Measurements from ENCODE around the gene HMGXB3.

HMGXB3 gene

GRCh38 chr5:150062216-150062922, 61.8 kb downstream of the HMGXB3 start:
- H3K9ac ChIP-seq (ENCODE audit: low read length), result no peak overlapping the region
- H3K9me3 ChIP-seq (replicated peaks; ENCODE audit: insufficient read depth, low read length), result no peaks in the 10 kb centered on the region
- no peak overlapping the region for H3K4me3 ChIP-seq (ENCODE audit: low read length)
- TF ChIP-seq EZH2 (optimal IDR thresholded peaks at IDR 0.05; ENCODE audit: low read depth, low read length) (no peak), EZH2phosphoT487 (IDR thresholded peaks at IDR 0.05; ENCODE audit: low read length) (no peak)
- TF ChIP-seq, protein P1, sequence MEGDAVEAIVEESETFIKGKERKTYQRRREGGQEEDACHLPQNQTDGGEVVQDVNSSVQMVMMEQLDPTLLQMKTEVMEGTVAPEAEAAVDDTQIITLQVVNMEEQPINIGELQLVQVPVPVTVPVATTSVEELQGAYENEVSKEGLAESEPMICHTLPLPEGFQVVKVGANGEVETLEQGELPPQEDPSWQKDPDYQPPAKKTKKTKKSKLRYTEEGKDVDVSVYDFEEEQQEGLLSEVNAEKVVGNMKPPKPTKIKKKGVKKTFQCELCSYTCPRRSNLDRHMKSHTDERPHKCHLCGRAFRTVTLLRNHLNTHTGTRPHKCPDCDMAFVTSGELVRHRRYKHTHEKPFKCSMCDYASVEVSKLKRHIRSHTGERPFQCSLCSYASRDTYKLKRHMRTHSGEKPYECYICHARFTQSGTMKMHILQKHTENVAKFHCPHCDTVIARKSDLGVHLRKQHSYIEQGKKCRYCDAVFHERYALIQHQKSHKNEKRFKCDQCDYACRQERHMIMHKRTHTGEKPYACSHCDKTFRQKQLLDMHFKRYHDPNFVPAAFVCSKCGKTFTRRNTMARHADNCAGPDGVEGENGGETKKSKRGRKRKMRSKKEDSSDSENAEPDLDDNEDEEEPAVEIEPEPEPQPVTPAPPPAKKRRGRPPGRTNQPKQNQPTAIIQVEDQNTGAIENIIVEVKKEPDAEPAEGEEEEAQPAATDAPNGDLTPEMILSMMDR (IDR thresholded peaks at IDR 0.05; ENCODE audit: low read length), result no peak
- no peak overlapping the region for H2AFZ ChIP-seq (ENCODE audit: low read length)
- no peak overlapping the region for H3K4me2 ChIP-seq (ENCODE audit: low read depth, low read length)
- no peaks in the 10 kb centered on the region for H3F3A ChIP-seq (ENCODE audit: insufficient read depth, low read length)
- H3K27ac ChIP-seq (ENCODE audit: low read length), result no peak overlapping the region
- H3K27me3 ChIP-seq (replicated peaks; ENCODE audit: insufficient read depth, low read length), result no peaks in the 10 kb centered on the region; the same call in 1 of the 2 replicates
- no peaks in the 10 kb centered on the region for H3K79me2 ChIP-seq (ENCODE audit: low read length)
- DNase-seq, result no peak
- peaks cover 3% of the 10 kb centered on the region; the same call in 1 of the 2 replicates for H3K4me1 ChIP-seq (ENCODE audit: low read length)
- H3K36me3 ChIP-seq (replicated peaks; ENCODE audit: insufficient read depth, low read length), result no peaks in the 10 kb centered on the region
- H3K9me2 ChIP-seq (replicated peaks; ENCODE audit: insufficient read depth, low read length), result no peaks in the 10 kb centered on the region
- H4K20me1 ChIP-seq (ENCODE audit: insufficient read depth, low read length), result no peaks in the 10 kb centered on the region

DNA sequence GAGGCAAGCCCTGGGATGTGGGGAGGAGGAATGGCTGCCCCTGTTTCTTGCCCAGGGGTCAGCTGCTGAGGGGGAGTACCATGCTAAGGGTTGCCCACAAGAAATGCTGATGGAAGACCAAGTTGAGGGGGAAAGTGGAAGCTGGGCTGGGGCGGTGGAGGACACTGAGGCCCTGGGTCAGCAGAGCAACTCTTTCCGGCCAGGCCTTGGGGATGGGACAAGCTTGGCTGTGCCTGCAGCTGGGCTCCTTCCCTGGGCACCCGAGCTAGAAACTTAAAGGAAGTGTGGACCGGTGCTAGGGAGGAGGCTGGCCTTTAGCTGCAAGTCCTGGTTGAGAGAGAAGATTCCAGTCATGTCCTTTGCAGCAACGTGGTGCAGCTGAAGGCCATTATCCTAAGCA, 63.1 kb downstream of the HMGXB3 start:
- DNase-seq, result no peak
- Histone ChIP-seq H3K4me1 (ENCODE audit: low read length) (peaks cover 3% of the 10 kb centered on the region; the same call in 1 of the 2 replicates), H3K36me3 (replicated peaks; ENCODE audit: insufficient read depth, low read length) (no peaks in the 10 kb centered on the region), H3K27ac (ENCODE audit: low read length) (no peak overlapping the region), H3K4me2 (ENCODE audit: low read depth, low read length) (no peak overlapping the region), H4K20me1 (ENCODE audit: insufficient read depth, low read length) (no peaks in the 10 kb centered on the region), H3K9ac (ENCODE audit: low read length) (no peak overlapping the region), H3K9me3 (replicated peaks; ENCODE audit: insufficient read depth, low read length) (no peaks in the 10 kb centered on the region), H3K4me3 (ENCODE audit: low read length) (no peak overlapping the region), H2AFZ (ENCODE audit: low read length) (no peak overlapping the region), H3K27me3 (replicated peaks; ENCODE audit: insufficient read depth, low read length) (no peaks in the 10 kb centered on the region; the same call in 1 of the 2 replicates), H3F3A (ENCODE audit: insufficient read depth, low read length) (no peaks in the 10 kb centered on the region), H3K79me2 (ENCODE audit: low read length) (no peaks in the 10 kb centered on the region), H3K9me2 (replicated peaks; ENCODE audit: insufficient read depth, low read length) (no peaks in the 10 kb centered on the region)
- TF ChIP-seq EZH2phosphoT487 (IDR thresholded peaks at IDR 0.05; ENCODE audit: low read length), result no peak
- TF ChIP-seq, protein P1 (IDR thresholded peaks at IDR 0.05; ENCODE audit: low read length), result no peak
- TF ChIP-seq EZH2 (optimal IDR thresholded peaks at IDR 0.05; ENCODE audit: low read depth, low read length), result no peak

- Histone ChIP-seq H4K20me1 (ENCODE audit: insufficient read depth, low read length) (no peaks in the 10 kb centered on the region), H3K4me3 (ENCODE audit: low read length) (no peak overlapping the region), H3K9me2 (replicated peaks; ENCODE audit: insufficient read depth, low read length) (no peaks in the 10 kb centered on the region), H2AFZ (ENCODE audit: low read length) (no peak overlapping the region), H3K36me3 (replicated peaks; ENCODE audit: insufficient read depth, low read length) (no peaks in the 10 kb centered on the region), H3K4me2 (ENCODE audit: low read depth, low read length) (no peak overlapping the region), H3K79me2 (ENCODE audit: low read length) (no peaks in the 10 kb centered on the region), H3K27ac (ENCODE audit: low read length) (no peak overlapping the region), H3F3A (ENCODE audit: insufficient read depth, low read length) (no peaks in the 10 kb centered on the region), H3K27me3 (replicated peaks; ENCODE audit: insufficient read depth, low read length) (no peaks in the 10 kb centered on the region; the same call in 1 of the 2 replicates), H3K9me3 (replicated peaks; ENCODE audit: insufficient read depth, low read length) (no peaks in the 10 kb centered on the region), H3K4me1 (ENCODE audit: low read length) (peaks cover 3% of the 10 kb centered on the region; the same call in 1 of the 2 replicates), H3K9ac (ENCODE audit: low read length) (no peak overlapping the region)
- DNase-seq, result no peak
- TF ChIP-seq EZH2phosphoT487 (IDR thresholded peaks at IDR 0.05; ENCODE audit: low read length), result no peak
- TF ChIP-seq, protein P1 (IDR thresholded peaks at IDR 0.05; ENCODE audit: low read length), result no peak
- no peak for TF ChIP-seq EZH2 (optimal IDR thresholded peaks at IDR 0.05; ENCODE audit: low read depth, low read length)
Observed at GRCh38 chr5:150064681-150065220, 64.2 kb downstream of the HMGXB3 start.

All from MM.1S (cell line).